ENCODE data around the gene SLAIN1. TPM values are rescaled to one million over a fixed set of nuclear protein-coding genes. Genes with fewer than 3 reads are reported as not detected.

The SLAIN1 gene
- total RNA-seq, 4 donors from 2014 or later = 19.5 to 30.1 (median 25.4) TPM

GRCh38 chr13:77779552-77780272 is 82.2 kb downstream of the SLAIN1 start:
- Histone ChIP-seq H3K4me1 (peaks cover 7 to 12% of the 10 kb centered on the region in 2 donors), H3K9me3 (no peaks in the 10 kb centered on the region), H3K27ac (no peak overlapping the region), H3K4me3 (replicated peaks in 1 of 3) (no peak overlapping the region), H3K27me3 (no peaks in the 10 kb centered on the region), H3K36me3 (no peaks in the 10 kb centered on the region)
- TF ChIP-seq, protein P1, sequence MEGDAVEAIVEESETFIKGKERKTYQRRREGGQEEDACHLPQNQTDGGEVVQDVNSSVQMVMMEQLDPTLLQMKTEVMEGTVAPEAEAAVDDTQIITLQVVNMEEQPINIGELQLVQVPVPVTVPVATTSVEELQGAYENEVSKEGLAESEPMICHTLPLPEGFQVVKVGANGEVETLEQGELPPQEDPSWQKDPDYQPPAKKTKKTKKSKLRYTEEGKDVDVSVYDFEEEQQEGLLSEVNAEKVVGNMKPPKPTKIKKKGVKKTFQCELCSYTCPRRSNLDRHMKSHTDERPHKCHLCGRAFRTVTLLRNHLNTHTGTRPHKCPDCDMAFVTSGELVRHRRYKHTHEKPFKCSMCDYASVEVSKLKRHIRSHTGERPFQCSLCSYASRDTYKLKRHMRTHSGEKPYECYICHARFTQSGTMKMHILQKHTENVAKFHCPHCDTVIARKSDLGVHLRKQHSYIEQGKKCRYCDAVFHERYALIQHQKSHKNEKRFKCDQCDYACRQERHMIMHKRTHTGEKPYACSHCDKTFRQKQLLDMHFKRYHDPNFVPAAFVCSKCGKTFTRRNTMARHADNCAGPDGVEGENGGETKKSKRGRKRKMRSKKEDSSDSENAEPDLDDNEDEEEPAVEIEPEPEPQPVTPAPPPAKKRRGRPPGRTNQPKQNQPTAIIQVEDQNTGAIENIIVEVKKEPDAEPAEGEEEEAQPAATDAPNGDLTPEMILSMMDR (IDR thresholded peaks at IDR 0.05) = peak; percentile 34 to 87 (median 58)
- TF ChIP-seq POLR2A (IDR thresholded peaks at IDR 0.05) = no peak
- DNase-seq = peak; percentile 40 to 54
- WGBS, 2 donors = 12 to 20% methylated on average over 3 of the region's 3 CpGs
- intact Hi-C loops (cut with DNase I) = loop anchor here (2.0 kb wide), 1 partner anchor 343 kb away; no protein-coding TSS in a partner anchor

GRCh38 chr13:77781808-77782207 is 84.3 kb downstream of the SLAIN1 start:
- Histone ChIP-seq H3K36me3 (no peaks in the 10 kb centered on the region), H3K4me3 (replicated peaks in 1 of 3) (no peak overlapping the region), H3K9me3 (no peaks in the 10 kb centered on the region), H3K27ac (no peak overlapping the region), H3K27me3 (no peaks in the 10 kb centered on the region), H3K4me1 (peaks cover 7 to 12% of the 10 kb centered on the region in 2 donors)
- peak in 1 of 2 donors; percentile 26 for DNase-seq
- intact Hi-C loops (cut with DNase I) = no loop called here
- TF ChIP-seq, protein P1 (IDR thresholded peaks at IDR 0.05) = no peak
- no peak for TF ChIP-seq POLR2A (IDR thresholded peaks at IDR 0.05)

DNA sequence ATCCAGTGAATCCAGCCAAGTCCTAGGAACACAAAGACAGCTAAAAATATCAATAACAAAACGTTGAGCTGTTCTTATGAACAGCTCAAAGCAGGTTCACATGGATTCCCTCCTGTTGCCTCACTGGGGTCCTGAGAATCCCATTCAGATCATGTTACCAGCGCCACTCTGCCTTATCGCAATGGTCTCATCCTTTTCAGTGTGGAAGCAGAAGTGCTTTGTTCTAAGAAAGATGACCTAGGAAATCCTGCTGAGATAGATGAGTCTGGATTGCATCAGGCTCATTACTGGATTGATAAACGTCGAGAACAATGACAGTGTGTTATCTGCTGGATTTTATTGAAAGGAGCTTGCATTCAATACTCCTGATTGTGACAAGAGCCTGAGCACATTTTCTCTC is 87.0 kb downstream of the SLAIN1 start:
- no peaks in the 10 kb centered on the region for H3K9me3 ChIP-seq
- intact Hi-C loops (cut with DNase I) = no loop called here
- TF ChIP-seq, protein P1 (IDR thresholded peaks at IDR 0.05) = no peak
- no peak for TF ChIP-seq POLR2A (IDR thresholded peaks at IDR 0.05)
- H3K27me3 ChIP-seq = no peaks in the 10 kb centered on the region
- H3K27ac ChIP-seq = no peak overlapping the region
- DNase-seq = no peak
- H3K36me3 ChIP-seq = no peaks in the 10 kb centered on the region
- no peak overlapping the region for H3K4me3 ChIP-seq (replicated peaks in 1 of 3)
- H3K4me1 ChIP-seq = peaks cover 7 to 12% of the 10 kb centered on the region in 2 donors
- WGBS, 2 donors = 62 to 76% methylated on average over 5 of the region's 5 CpGs

GRCh38 chr13:77786695-77787287 is 89.3 kb downstream of the SLAIN1 start:
- Histone ChIP-seq H3K4me3 (replicated peaks in 1 of 3) (no peak overlapping the region), H3K27me3 (no peaks in the 10 kb centered on the region), H3K4me1 (peaks cover 3 to 4% of the 10 kb centered on the region in 2 donors), H3K36me3 (no peaks in the 10 kb centered on the region), H3K27ac (no peak overlapping the region), H3K9me3 (no peaks in the 10 kb centered on the region)
- intact Hi-C loops (cut with DNase I) = no loop called here
- DNase-seq = no peak
- WGBS, 2 donors = 93% methylated on average over 2 of the region's 2 CpGs
- TF ChIP-seq, protein P1 (IDR thresholded peaks at IDR 0.05) = no peak
- TF ChIP-seq POLR2A (IDR thresholded peaks at IDR 0.05) = no peak

- no peaks in the 10 kb centered on the region for H3K9me3 ChIP-seq
- no peak overlapping the region for H3K27ac ChIP-seq
- 100% methylated on average over 1 of the region's 1 CpG for WGBS, 2 donors
- H3K36me3 ChIP-seq = no peaks in the 10 kb centered on the region
- H3K4me1 ChIP-seq = no peaks in the 10 kb centered on the region
- DNase-seq = no peak
- TF ChIP-seq POLR2A (IDR thresholded peaks at IDR 0.05) = no peak
- TF ChIP-seq, protein P1 (IDR thresholded peaks at IDR 0.05) = no peak
- intact Hi-C loops (cut with DNase I) = no loop called here
- H3K27me3 ChIP-seq = no peaks in the 10 kb centered on the region
- no peak overlapping the region for H3K4me3 ChIP-seq (replicated peaks in 1 of 3)
Measured at GRCh38 chr13:77789376-77789775, 91.9 kb downstream of the SLAIN1 start.
